ENCODE data around the gene WRNIP1.

The WRNIP1 gene

DNA sequence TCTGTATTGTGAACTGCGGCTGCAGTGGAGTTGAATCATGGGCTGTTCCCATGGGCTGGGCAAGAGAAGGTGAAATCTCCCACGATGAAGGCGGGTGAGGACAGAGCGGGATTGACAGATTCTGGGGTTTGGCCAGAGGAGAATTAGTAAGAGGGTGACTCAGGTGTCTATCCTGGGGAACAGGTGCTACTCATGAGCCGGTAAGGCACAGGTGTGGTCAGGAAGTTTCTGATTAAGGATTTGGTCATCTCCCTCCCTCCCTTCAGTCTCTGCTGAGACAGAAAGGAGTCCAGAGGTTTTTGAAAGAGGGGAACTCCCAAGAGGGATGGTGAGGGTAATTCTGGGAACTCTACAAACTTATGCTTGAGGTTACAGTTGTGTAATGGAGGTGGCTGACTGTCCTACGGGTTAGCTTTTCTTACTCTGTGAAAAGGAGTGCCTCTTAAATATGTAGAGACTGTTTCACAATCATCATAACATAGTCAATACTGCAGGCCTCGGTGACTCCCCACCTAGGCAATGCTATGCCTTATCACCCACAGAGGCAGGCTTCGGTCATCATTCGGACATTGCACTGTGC is 45.0 kb downstream of the WRNIP1 start:
- no peak for DNase-seq

DNA sequence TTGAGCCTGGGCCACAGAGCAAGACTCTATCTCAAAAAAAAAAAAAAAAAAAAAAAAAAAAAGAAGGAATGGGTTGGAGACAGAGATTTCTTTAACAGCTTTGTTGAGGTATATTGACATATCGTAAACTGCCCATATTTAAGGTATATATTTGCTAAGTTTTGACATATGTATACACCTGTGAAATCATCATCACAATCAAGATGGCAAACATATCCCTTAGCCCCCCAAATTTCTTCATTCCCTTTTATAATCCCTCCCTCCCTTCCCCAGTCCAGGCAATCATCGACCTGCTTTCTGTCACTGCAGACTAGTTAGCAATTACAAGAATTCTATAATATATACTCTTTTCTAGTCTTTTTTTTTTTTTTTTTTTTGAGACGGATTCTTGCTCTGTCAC is 47.5 kb downstream of the WRNIP1 start:
- DNase-seq, result no peak

DNA sequence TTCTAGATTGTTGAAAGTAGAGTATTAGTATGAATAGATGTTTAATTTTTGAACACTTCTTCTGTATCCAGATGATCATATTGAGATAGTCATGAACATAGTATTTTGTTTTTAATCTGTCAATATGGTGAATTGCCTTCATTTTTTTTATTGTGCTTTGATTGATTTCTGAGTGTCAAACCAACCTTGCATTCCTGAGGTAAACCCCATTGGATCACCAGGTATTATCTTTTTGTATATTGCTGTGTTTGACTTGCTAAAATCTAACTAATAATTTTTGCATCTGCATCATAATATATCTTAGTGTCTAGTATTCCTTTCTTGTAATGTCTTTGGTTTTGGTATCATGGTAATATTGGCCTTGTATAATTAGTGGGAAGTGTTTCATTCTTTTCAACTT is 51.0 kb downstream of the WRNIP1 start:
- no peak for DNase-seq

GRCh38 chr6:2817903-2818443 is 52.8 kb downstream of the WRNIP1 start:
- no peak for DNase-seq

- no peak for DNase-seq
Observed at GRCh38 chr6:2818593-2818992, 53.4 kb downstream of the WRNIP1 start.

DNA sequence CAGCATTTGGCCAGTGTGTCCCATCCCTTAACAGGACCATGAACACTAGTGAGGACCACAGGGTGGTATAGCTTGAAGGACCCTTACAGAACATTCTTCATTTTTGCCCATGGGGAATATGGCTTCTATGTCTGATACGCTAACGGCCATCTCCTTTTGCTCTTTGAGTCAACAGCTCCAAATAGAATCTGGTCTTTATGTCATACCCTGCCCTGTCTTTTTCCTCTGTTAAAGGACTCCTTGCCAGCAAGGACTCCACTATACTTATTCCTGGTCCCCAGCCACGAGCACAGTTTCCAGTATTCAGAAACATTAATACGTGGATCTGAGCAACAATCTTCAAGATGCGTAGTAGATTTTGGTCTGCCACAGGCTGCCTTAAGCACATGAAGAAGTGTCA is 53.9 kb downstream of the WRNIP1 start:
- no peak for DNase-seq

DNA sequence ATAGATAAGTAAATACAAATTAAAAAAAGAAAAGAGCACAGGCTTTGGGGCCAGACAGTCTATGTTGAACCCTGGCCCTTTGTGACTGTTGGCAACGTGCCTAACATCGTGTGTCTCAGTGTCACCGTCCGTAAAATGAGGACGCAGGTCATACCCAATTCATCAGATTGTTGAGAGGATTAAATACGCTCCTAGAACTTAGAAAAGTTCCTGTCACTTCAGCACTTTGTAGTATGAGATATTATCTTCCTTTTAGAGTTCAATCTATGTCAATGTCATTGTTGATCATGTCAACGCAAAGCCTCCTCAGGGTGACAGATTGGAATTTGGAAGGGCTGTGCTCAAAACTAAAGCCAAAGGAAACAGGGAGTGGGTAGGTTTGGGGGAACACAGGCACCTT is 54.8 kb downstream of the WRNIP1 start:
- DNase-seq, result no peak

GRCh38 chr6:2820415-2820814 is 55.2 kb downstream of the WRNIP1 start:
- DNase-seq, result no peak

GRCh38 chr6:2821554-2821953 is 56.4 kb downstream of the WRNIP1 start:
- DNase-seq, result no peak

- DNase-seq, result no peak
Observed at GRCh38 chr6:2823104-2823850, 58.1 kb downstream of the WRNIP1 start.

DNA sequence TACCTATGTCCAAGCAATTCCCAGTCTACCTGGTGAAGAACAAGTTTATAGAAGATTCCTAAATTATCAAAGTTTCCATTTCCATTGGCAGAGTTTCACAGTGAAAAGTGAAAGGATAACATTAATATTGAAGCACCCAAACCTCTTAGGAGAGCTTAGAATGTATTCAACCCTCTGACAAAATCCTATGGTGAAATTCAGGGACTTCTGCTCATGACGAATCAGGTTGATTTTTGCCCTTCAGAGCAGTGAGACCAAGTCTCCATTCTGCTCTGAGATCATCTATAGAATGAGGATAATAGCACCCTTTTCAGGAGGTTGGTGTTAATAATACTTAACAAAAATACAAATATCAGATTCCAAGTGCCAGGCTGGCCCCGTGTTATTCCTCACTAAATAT is 60.9 kb downstream of the WRNIP1 start:
- DNase-seq, result no peak

GRCh38 chr6:2827142-2827541 is 61.9 kb downstream of the WRNIP1 start:
- DNase-seq, result no peak

GRCh38 chr6:2828629-2829028 is 63.4 kb downstream of the WRNIP1 start:
- no peak for DNase-seq

- no peak for DNase-seq
Observed at GRCh38 chr6:2829253-2829652, 64.1 kb downstream of the WRNIP1 start.

GRCh38 chr6:2830183-2830582 is 65.0 kb downstream of the WRNIP1 start:
- DNase-seq, result no peak

DNA sequence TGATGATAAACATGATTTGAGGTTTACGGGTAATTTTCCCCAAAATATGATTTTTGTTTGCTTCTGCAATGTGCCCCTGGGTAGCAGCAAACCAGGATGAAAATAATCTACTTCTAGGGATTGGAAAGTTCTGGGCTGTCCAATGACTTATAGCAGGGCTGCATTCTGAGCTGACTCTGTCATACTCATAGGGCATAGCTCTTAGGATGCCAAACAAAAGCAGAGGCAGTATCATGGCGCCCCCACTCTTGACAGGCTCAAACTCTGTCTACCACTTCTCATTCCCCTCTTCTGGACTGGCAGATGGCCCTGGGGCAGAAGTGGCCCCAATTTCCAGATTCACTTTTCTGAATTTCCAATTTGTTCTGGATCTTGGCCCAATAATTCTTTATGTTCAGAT is 66.2 kb downstream of the WRNIP1 start:
- no peak for DNase-seq

DNA sequence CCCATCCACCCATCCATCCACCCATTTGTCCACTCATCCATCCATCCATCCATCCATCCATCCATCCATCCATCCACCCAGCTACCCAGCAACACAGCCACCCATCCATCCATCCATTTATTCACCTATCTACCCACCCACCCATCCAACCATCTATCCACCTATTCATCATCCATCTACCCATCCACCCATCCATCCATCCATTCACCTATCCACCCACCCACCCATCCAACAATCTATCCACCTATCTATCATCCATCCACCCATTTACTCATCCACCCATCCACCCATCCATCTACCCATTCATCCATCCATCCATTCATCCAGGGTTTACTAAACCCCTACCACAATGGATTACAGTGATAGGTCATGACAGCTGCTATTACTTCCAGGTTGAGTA is 69.1 kb downstream of the WRNIP1 start:
- no peak for DNase-seq
